ENCODE data around the gene SLC44A3.

SLC44A3 gene

DNA sequence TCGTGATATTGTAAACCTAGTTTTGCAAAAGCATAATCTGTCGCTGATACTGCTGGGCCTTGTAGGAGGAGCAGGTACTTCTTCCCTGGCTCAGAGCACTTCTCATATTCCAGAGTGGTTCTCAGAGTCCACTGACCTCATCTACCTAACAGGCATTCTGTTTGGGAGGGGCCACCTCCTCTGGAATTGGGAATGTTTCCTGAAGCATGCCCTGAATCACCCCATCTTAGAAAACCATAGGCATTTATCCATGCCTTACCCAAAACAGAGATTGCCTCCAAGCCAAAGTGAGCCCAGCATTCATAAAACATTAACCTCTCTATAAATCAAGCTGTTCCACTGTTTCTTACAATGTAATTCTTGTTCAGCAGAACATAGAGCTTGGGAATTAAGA lies 35.1 kb downstream of the SLC44A3 start:
- no peaks in the 10 kb centered on the region for H3K9me3 ChIP-seq (ENCODE audit: insufficient read depth, low read depth, low read length)

DNA sequence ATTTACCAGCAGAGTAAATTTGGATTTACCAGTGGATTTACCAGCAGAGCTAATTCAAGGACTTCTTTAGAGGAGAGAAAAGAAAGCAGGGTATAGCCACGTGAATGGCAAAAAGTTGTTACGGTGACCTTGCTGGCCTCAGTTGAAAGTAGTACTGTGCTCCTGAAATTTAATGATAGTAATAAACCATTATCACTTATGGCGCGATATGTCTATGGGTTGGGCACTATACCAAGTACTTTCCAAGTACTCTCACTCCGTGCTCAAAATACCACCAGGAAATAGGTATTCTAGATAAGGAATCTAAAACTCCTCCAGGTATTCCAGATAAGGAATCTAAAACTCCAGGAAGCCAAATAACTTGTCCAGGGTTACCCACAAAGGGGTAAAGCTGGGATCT lies 35.8 kb downstream of the SLC44A3 start:
- no peak for TF ChIP-seq EZH2phosphoT487 (IDR thresholded peaks at IDR 0.05; ENCODE audit: borderline replicate concordance)
- TF ChIP-seq, protein P1, sequence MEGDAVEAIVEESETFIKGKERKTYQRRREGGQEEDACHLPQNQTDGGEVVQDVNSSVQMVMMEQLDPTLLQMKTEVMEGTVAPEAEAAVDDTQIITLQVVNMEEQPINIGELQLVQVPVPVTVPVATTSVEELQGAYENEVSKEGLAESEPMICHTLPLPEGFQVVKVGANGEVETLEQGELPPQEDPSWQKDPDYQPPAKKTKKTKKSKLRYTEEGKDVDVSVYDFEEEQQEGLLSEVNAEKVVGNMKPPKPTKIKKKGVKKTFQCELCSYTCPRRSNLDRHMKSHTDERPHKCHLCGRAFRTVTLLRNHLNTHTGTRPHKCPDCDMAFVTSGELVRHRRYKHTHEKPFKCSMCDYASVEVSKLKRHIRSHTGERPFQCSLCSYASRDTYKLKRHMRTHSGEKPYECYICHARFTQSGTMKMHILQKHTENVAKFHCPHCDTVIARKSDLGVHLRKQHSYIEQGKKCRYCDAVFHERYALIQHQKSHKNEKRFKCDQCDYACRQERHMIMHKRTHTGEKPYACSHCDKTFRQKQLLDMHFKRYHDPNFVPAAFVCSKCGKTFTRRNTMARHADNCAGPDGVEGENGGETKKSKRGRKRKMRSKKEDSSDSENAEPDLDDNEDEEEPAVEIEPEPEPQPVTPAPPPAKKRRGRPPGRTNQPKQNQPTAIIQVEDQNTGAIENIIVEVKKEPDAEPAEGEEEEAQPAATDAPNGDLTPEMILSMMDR (conservative IDR thresholded peaks at IDR 0.05; ENCODE audit: low read length), result no peak
- Histone ChIP-seq H3K9ac (ENCODE audit: low read depth, low read length, poor library complexity, severe bottlenecking) (no peak overlapping the region), H3K4me1 (ENCODE audit: insufficient read depth, low read length, poor library complexity, severe bottlenecking) (no peaks in the 10 kb centered on the region), H3K9me3 (ENCODE audit: insufficient read depth, low read depth, low read length) (no peaks in the 10 kb centered on the region), H3K27me3 (ENCODE audit: insufficient read depth, low read length, poor library complexity, severe bottlenecking) (no peaks in the 10 kb centered on the region), H4K20me1 (ENCODE audit: insufficient read depth, low read length, poor library complexity, severe bottlenecking) (no peaks in the 10 kb centered on the region), H3K9me2 (replicated peaks; ENCODE audit: low read depth, low read length) (no peaks in the 10 kb centered on the region), H3K4me3 (ENCODE audit: low read length, poor library complexity, severe bottlenecking) (no peak overlapping the region), H3K79me2 (ENCODE audit: insufficient read depth, low read length) (no peaks in the 10 kb centered on the region), H2AFZ (ENCODE audit: low read length) (no peak overlapping the region), H3K4me2 (ENCODE audit: low read depth, low read length, poor library complexity, severe bottlenecking) (no peak overlapping the region), H3K36me3 (ENCODE audit: insufficient read depth, low read length) (no peaks in the 10 kb centered on the region), H3F3A (ENCODE audit: low read depth) (no peaks in the 10 kb centered on the region)

More for the DNA sequence above, 35.1 kb downstream of the SLC44A3 start:
- H3K9ac ChIP-seq (ENCODE audit: low read depth, low read length, poor library complexity, severe bottlenecking), result no peak overlapping the region
- H3K4me2 ChIP-seq (ENCODE audit: low read depth, low read length, poor library complexity, severe bottlenecking), result no peak overlapping the region
- no peak overlapping the region for H2AFZ ChIP-seq (ENCODE audit: low read length)
- no peak overlapping the region for H3K4me3 ChIP-seq (ENCODE audit: low read length, poor library complexity, severe bottlenecking)
- H3K27me3 ChIP-seq (ENCODE audit: insufficient read depth, low read length, poor library complexity, severe bottlenecking), result no peaks in the 10 kb centered on the region
- H3F3A ChIP-seq (ENCODE audit: low read depth), result no peaks in the 10 kb centered on the region
- no peaks in the 10 kb centered on the region for H3K79me2 ChIP-seq (ENCODE audit: insufficient read depth, low read length)
- H4K20me1 ChIP-seq (ENCODE audit: insufficient read depth, low read length, poor library complexity, severe bottlenecking), result no peaks in the 10 kb centered on the region
- TF ChIP-seq EZH2phosphoT487 (IDR thresholded peaks at IDR 0.05; ENCODE audit: borderline replicate concordance), result no peak
- TF ChIP-seq, protein P1 (conservative IDR thresholded peaks at IDR 0.05; ENCODE audit: low read length), result no peak
- no peaks in the 10 kb centered on the region for H3K9me2 ChIP-seq (replicated peaks; ENCODE audit: low read depth, low read length)
- H3K4me1 ChIP-seq (ENCODE audit: insufficient read depth, low read length, poor library complexity, severe bottlenecking), result no peaks in the 10 kb centered on the region
- no peaks in the 10 kb centered on the region for H3K36me3 ChIP-seq (ENCODE audit: insufficient read depth, low read length)

DNA sequence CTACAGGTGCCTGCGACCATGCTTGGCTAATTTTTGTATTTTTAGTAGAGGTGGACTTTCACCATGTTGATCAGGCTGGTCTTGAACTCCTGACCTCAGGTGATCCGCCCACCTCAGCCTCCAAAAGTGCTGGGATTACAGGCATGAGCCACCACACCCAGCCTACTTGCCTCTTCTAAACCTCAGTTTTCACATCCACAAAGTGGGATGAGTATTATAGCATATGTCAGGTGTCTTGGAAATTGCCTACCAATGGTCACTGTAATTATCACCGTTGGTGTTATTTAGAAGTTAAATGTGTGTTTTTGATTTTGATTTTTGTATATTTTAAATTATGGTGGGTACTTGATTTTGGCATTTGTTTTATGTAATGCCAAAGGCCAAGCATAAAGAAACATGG lies 36.7 kb downstream of the SLC44A3 start:
- H3K36me3 ChIP-seq (ENCODE audit: insufficient read depth, low read length), result no peaks in the 10 kb centered on the region
- H2AFZ ChIP-seq (ENCODE audit: low read length), result no peak overlapping the region
- H3K9me3 ChIP-seq (ENCODE audit: insufficient read depth, low read depth, low read length), result no peaks in the 10 kb centered on the region
- H3K9me2 ChIP-seq (replicated peaks; ENCODE audit: low read depth, low read length), result no peaks in the 10 kb centered on the region
- H3K4me3 ChIP-seq (ENCODE audit: low read length, poor library complexity, severe bottlenecking), result no peak overlapping the region
- no peak overlapping the region for H3K4me2 ChIP-seq (ENCODE audit: low read depth, low read length, poor library complexity, severe bottlenecking)
- no peaks in the 10 kb centered on the region for H3K79me2 ChIP-seq (ENCODE audit: insufficient read depth, low read length)
- no peaks in the 10 kb centered on the region for H3K4me1 ChIP-seq (ENCODE audit: insufficient read depth, low read length, poor library complexity, severe bottlenecking)
- H4K20me1 ChIP-seq (ENCODE audit: insufficient read depth, low read length, poor library complexity, severe bottlenecking), result no peaks in the 10 kb centered on the region
- no peaks in the 10 kb centered on the region for H3K27me3 ChIP-seq (ENCODE audit: insufficient read depth, low read length, poor library complexity, severe bottlenecking)
- TF ChIP-seq EZH2phosphoT487 (IDR thresholded peaks at IDR 0.05; ENCODE audit: borderline replicate concordance), result no peak
- TF ChIP-seq, protein P1 (conservative IDR thresholded peaks at IDR 0.05; ENCODE audit: low read length), result no peak
- H3K9ac ChIP-seq (ENCODE audit: low read depth, low read length, poor library complexity, severe bottlenecking), result no peak overlapping the region
- H3F3A ChIP-seq (ENCODE audit: low read depth), result no peaks in the 10 kb centered on the region

Data from Loucy (cell line).